ENCODE measurements around the gene SPSB3.

The SPSB3 gene

GRCh38 chr16:1775846-1776671 lies 6.3 kb downstream of the SPSB3 start:
- no peak for DNase-seq (ENCODE audit: extremely low read depth in 1 of 2, low read depth in 1 of 2)

DNA sequence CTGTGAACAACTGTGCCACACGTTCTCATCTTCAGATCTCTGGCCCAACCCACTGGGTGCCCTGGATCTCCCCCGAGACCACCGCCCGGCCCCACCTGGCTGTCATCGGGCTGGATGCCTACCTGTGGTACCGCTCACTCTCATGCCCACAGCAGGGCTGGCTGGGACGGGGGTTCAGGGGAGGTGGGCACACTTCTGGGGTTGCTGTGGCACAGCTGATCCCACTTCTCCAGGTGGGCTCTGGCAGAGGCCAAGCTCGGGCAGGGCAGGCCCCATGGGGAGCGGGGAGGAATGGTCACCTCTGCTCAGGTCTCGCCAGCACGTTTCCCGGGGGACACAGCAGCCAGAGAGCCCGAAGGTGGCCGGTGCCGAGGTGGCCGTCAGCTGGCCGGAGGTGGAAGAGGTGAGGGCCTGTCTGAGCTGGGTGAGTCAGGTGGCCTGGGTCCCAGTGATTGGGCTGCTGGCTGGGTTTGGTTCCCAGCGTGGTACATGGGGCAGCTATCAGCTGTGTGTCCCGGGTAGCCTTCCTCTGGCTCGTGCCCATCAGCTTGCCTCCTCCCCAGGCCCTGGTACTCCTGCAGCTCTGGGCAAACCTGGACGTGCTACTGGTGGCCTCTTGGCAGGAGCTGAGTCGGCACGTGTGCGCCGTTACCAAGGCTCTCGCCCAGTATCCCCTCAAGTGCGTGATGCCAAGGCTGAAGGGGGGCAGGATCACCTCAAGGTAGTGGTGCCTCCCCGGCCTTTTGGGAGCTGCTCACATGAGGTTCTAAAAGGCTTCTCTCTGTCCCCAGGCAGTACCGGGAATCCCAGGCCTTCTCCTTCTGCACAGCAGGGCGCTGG lies 7.1 kb downstream of the SPSB3 start:
- no peak for DNase-seq (ENCODE audit: extremely low read depth in 1 of 2, low read depth in 1 of 2)

DNA sequence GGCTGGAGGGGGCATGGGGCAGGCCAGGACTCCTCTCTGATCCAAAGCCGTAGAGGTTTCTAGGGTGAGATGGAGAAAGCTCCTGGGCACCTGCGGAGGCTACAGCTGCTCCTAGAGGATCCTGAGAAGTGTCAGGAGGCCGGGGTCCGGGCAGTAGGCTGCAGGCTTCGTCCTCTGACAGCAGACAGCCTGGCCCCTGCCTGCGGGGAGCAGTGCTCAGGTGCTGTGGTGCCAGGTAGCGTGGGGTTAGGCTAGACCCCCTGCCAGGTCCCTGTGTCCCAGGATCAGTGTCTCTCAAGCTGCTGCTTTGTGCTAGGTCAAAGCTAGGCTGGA lies 8.0 kb downstream of the SPSB3 start:
- no peak for DNase-seq (ENCODE audit: extremely low read depth in 1 of 2, low read depth in 1 of 2)

DNA sequence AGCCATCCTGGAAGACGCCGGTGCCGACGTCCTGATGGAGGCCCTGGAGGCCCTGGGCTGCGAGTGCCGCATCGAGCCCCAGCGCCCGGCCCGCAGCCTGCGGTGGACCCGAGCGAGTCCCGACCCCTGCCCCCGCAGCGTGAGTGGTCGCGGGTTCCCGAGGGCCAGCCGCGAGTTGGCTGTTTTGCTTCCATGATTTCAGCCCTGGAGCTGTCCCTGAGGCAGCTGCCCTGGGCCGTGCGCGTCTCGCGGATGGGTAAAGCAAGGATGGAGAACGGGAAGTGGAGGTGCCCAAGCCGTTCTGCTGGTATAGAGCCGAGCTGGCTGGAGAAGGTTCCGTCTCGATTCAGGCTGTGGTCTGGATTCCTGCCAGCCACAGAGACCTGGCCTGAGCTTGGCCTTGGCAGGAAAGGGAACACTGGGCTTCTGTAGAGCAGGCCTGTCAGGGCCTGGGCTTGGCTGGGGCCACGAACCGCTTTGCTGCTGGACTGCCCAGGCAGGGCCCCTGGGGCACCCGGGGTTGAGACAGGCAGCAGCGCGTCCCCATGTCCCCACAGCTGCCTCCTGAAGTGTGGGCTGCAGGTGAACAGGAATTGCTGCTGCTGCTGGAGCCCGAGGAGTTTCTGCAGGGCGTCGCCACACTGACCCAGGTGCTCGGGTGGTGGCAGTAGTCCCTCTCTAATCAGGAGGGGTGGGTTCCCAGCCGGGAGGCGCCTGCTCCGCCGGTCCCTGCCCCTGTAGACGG lies 8.5 kb downstream of the SPSB3 start:
- no peak for DNase-seq (ENCODE audit: extremely low read depth in 1 of 2, low read depth in 1 of 2)

DNA sequence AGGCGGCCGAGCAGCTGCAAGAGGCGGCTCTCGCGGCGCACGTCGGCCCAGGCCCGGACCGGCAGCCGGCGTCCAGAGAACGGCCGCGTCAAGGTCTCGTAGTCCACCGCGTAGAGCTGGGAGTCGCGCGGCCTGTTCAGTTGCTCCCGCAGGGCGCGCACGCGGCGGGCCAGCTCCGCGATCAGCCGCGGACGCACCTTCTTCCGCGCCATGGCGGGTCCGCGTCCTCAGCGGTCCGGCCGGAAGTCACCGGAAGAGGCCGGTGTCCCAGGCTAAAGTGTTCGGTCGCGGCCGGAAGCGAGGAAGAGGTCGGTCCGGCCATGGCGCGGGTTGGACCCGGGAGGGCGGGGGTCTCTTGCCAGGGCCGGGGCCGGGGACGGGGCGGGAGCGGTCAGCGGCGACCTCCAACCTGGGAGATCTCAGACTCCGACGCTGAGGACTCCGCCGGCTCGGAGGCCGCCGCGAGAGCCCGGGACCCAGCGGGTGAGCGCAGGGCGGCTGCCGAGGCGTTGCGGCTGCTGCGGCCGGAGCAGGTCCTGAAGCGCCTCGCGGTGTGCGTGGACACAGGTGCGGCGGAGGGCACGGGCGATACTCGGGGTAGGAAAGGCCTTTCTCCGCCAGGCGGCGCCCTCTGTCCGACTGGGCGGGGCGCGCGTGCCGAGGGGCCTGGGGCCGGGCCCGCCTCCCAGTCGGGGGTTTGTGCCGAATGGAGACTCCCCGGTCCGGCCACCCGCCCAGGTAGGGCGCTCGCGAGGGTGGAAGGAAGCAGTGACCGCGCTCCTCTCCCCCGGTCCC lies 9.3 kb downstream of the SPSB3 start, which contains the start of gene MRPS34:
Gene MRPS34, minus strand, starts transcription at position 227 of the 795 bp plus-strand sequence. Its CDS starts 15 bp downstream, at position 212.
- peak; percentile 53 to 69 for DNase-seq (ENCODE audit: extremely low read depth in 1 of 2, low read depth in 1 of 2)

- peak in 1 of 2 donors; percentile 44 for DNase-seq (ENCODE audit: extremely low read depth in 1 of 2, low read depth in 1 of 2)
Observed at GRCh38 chr16:1772362-1772907, 9.9 kb downstream of the SPSB3 start, which contains the start of gene EME2. TSS of gene EME2 (plus strand) at chr16:1772810. CDS start at chr16:1773228, 418 bp downstream.

DNA sequence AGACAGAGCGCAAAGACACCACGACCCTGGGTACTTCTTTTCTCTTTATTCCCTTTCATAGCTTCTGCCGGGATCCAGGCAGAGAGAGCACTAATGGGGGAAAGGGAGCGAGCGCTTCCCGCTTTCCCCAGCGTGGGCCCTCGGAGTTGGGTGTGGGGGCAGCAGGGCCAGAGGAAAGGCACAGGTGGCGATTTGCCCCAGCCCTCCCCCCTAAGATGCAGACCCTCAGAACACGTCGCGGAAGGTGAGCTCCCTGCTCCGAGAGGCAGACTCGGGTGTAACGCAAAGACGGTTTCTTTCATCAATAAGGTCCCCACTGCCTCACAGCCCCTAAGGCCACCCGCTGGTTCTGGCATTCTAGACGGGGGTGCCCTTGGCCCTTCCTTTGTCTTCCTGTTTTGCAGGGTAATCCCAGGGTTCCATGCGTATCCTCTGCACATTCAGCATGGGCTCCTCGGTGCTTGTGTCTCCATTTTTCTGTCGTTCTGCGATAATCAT lies 10.5 kb downstream of the SPSB3 start:
- no peak for DNase-seq (ENCODE audit: extremely low read depth in 1 of 2, low read depth in 1 of 2)

DNA sequence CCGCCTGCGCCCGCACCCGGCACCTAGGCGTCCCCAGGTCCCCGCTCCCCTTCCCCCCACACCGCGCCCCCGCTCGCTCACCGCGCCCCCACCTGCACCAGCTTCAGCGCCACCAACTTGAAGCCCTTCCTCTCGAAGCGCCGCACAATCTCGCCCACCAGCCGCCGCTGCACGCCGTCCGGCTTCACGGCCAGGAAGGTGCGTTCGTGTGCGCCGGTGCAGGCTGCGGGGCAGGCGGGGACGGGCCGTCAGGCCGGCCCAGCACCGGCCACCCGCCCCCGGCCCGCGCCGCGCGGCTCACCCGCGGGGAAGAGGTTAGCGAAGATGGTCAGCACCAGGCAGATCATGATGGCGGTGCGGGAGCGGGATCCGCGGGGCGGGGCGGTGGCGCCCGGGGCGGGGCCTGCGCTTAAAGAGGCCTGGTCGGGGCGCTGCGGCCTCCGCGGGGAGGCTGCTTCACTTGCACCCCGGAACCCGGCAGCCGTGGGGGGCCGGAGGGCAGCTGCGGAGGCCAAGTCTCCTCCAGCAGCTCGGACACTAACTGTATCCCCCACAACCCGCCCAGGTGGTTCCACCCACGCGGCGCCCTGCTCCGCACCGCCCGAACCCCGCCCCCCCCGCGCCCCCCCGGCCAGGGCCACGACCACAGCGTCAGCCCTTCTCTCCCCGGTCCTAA lies 11.0 kb downstream of the SPSB3 start, which contains the start of gene NME3:
Gene NME3, minus strand, starts transcription at position 356 of the 676 bp plus-strand sequence. Its CDS starts 9 bp downstream, at position 347.
- peak; percentile 59 to 61 for DNase-seq (ENCODE audit: extremely low read depth in 1 of 2, low read depth in 1 of 2)

DNA sequence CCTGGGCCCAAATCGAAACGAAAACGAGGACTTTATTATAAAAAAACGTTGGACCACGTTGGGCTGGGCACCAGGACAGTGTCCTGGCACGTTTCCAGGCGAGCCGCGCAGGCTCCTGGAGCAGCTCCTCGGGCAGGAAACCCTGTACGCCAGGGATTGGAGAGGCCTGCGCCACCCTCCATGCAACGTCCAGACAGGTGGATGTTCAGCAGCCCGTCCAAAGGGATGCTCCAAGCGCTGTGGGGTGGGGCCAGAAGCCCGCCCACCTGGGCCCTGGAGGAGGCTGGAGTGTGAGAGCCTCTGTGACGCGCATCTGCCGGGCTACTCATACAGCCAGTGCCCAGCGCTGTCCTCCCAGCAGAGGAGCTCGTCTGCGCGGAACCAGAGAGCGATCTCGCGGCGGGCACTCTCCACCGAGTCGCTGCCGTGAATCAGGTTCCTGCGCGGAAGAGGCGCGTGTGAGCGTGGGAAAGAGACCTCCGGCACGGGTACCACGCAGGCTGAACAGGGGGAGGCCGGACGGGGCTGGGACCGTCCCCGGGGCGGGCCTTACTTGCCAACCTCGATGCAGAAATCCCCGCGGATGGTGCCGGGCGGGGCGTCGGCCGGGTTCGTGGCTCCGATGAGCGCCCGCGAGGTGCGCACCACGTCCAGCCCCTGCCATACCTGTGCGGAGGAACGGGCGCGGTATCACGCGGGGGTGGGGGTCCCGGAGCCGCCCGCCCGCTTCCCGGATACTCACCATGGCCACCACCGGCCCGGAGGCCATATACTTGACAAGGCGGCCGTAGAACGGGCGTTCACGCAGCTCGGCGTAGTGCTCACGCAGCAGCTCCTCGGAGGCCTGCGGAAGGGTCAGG lies 11.8 kb downstream of the SPSB3 start:
- DNase-seq (ENCODE audit: extremely low read depth in 1 of 2, low read depth in 1 of 2), result no peak

- no peak for DNase-seq (ENCODE audit: extremely low read depth in 1 of 2, low read depth in 1 of 2)
Observed at GRCh38 chr16:1769402-1770300, 12.7 kb downstream of the SPSB3 start.

GRCh38 chr16:1768767-1769401 lies 13.5 kb downstream of the SPSB3 start:
- no peak for DNase-seq (ENCODE audit: extremely low read depth in 1 of 2, low read depth in 1 of 2)

DNA sequence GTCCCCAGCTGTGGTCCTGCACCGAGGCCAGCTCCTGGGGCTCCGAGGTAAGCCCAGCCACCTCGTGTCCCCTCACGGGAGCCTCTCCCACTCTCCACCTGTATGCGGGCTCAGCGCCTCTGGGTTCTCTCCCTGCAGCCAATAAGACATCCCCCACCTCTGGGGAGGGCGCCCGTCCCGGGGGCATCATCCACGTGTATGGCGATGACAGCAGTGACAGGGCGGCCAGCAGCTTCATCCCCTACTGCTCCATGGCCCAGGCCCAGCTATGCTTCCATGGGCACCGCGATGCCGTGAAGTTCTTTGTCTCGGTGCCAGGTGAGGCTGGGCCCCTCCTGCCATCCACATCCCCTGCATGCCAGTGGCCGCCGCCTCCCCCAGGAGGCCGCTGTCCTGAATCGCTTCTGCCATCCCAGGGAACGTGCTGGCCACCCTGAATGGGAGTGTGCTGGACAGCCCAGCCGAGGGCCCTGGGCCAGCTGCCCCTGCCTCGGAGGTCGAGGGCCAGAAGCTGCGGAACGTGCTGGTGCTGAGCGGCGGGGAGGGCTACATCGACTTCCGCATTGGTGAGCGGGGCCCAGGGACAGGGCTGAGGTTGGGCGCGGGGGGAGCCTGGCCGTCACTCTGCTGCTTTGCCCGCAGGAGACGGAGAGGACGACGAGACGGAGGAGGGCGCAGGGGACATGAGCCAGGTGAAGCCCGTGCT lies 14.2 kb downstream of the SPSB3 start:
- DNase-seq (ENCODE audit: extremely low read depth in 1 of 2, low read depth in 1 of 2), result no peak

GRCh38 chr16:1767116-1767994 lies 15.0 kb downstream of the SPSB3 start:
- no peak for DNase-seq (ENCODE audit: extremely low read depth in 1 of 2, low read depth in 1 of 2)

DNA sequence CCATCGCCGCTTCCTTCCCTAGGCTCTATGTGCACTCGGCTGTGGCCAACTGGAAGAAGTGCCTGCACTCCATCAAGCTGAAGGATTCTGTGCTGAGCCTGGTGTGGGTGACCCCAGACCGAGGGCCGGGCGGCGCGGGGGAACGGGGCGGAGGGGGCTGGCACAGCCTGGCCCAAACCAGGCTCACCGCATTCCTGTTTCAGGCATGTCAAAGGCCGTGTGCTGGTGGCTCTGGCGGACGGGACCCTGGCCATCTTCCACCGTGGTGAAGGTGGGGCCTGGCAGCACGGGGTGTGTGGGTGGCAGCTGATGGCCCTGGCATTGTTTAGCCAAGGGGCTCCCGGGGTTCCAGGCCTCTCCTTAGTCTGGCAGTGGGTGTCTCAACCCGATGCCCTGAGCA lies 15.7 kb downstream of the SPSB3 start:
- no peak for DNase-seq (ENCODE audit: extremely low read depth in 1 of 2, low read depth in 1 of 2)

- no peak for DNase-seq (ENCODE audit: extremely low read depth in 1 of 2, low read depth in 1 of 2)
Observed at GRCh38 chr16:1766231-1766630, 16.1 kb downstream of the SPSB3 start.
